Loucy (cell line): Measurements from ENCODE around the gene FBN1.

Source experiments
- H2AFZ ChIP-seq: fragments of 200-600 bp; sonication (generic); 2 replicates; pipeline ENCODE4 v1.6.0; 2016; ENCODE audit warnings: antibody characterized with exemption, mild to moderate bottlenecking, low read length, moderate library complexity
- H3F3A ChIP-seq: fragments of 200-600 bp; 2 replicates; pipeline ENCODE4 v1.6.0; 2016; ENCODE audit warnings: antibody characterized with exemption, low read depth, mild to moderate bottlenecking
- H3K27me3 ChIP-seq: fragments of 200-600 bp; sonication (generic); 2 replicates; pipeline ENCODE4 v1.6.1; 2014; ENCODE audit warnings: low read length, mild to moderate bottlenecking; ENCODE audit not compliant: insufficient read depth, poor library complexity, severe bottlenecking
- H3K36me3 ChIP-seq: fragments of 200-600 bp; sonication (generic); 2 replicates; pipeline ENCODE4 v1.6.1; 2016; ENCODE audit warnings: low read length; ENCODE audit not compliant: insufficient read depth
- H3K4me1 ChIP-seq: fragments of 200-600 bp; sonication (generic); 2 replicates; pipeline ENCODE4 v1.5.1; 2014; ENCODE audit warnings: low read length, mild to moderate bottlenecking; ENCODE audit not compliant: insufficient read depth, poor library complexity, severe bottlenecking
- H3K4me2 ChIP-seq: fragments of 200-600 bp; sonication (generic); 2 replicates; pipeline ENCODE4 v1.6.0; 2014; ENCODE audit warnings: antibody characterized with exemption, low read length, low read depth, mild to moderate bottlenecking; ENCODE audit not compliant: poor library complexity, severe bottlenecking
- H3K4me3 ChIP-seq: fragments of 200-600 bp; sonication (generic); 2 replicates; pipeline ENCODE4 v1.5.1; 2014; ENCODE audit warnings: low read length, mild to moderate bottlenecking, mixed read lengths; ENCODE audit not compliant: poor library complexity, severe bottlenecking
- H3K79me2 ChIP-seq: fragments of 200-600 bp; sonication (generic); 2 replicates; pipeline ENCODE4 v1.6.1; 2014; ENCODE audit warnings: low read length; ENCODE audit not compliant: insufficient read depth
- H3K9ac ChIP-seq: fragments of 200-600 bp; sonication (generic); 2 replicates; pipeline ENCODE4 v1.6.0; 2014; ENCODE audit warnings: mild to moderate bottlenecking, low read depth, low read length, moderate library complexity; ENCODE audit not compliant: poor library complexity, severe bottlenecking
- H3K9me2 ChIP-seq: fragments of 200-600 bp; sonication (generic); replicated peaks from 2 replicates; pipeline ENCODE4 v1.6.1; 2016; ENCODE audit warnings: low read depth, low read length, mixed read lengths
- H3K9me3 ChIP-seq: fragments of 200-600 bp; sonication (generic); 2 replicates; pipeline ENCODE4 v1.6.1; 2014; ENCODE audit warnings: mild to moderate bottlenecking, antibody characterized with exemption, low read length, low read depth; ENCODE audit not compliant: insufficient read depth
- H4K20me1 ChIP-seq: fragments of 200-600 bp; sonication (generic); 2 replicates; pipeline ENCODE4 v1.6.0; 2014; ENCODE audit warnings: antibody characterized with exemption, low read length, mild to moderate bottlenecking; ENCODE audit not compliant: insufficient read depth, poor library complexity, severe bottlenecking
- EZH2phosphoT487 ChIP-seq: fragments of 200-600 bp; IDR thresholded peaks from 2 replicates; pipeline ENCODE4 v1.6.1; 2018; ENCODE audit warnings: antibody characterized with exemption, mild to moderate bottlenecking, moderate library complexity, borderline replicate concordance
- TF ChIP-seq, protein P1 (sequence below): fragments of 200-600 bp; sonication (generic); conservative IDR thresholded peaks from 2 replicates; pipeline ENCODE4 v1.5.1; 2014; ENCODE audit warnings: mild to moderate bottlenecking, antibody characterized with exemption, low read length

The FBN1 gene

DNA sequence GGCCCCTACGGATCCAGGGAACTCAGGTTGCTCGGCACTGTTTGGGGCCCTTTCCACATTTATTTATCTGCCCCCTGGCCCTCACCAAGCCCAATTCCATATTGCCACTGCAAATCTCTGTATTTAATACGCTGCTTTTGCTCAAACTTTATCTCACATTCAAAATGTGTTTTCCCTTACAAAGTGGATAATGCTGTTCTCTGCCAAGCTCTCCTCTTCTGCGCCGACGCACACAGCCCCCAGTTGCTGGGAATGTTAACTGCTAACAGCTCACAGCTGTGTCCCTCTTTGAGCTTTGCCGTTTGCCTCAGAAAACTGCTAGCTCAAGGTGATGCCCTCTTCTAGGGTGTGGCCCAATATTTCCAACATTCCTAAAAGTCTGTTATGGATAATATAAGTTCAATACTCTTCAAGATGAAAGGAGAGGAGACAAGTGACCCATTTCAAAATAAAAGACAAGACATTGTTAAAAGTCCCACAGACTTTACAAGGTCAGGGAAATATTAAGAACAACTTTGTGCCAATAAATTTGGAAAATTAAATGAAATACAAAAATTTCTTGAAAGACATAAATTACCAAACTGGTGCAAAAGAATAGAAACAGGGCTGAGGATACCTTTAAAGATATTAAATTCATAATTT lies 12.6 kb upstream of the FBN1 start:
- no peak overlapping the region for H3K9ac ChIP-seq
- H3K9me2 ChIP-seq, result no peaks in the 10 kb centered on the region
- H4K20me1 ChIP-seq, result no peaks in the 10 kb centered on the region
- H3K9me3 ChIP-seq, result no peaks in the 10 kb centered on the region
- no peaks in the 10 kb centered on the region for H3K79me2 ChIP-seq
- H3K4me3 ChIP-seq, result no peak overlapping the region
- H3K36me3 ChIP-seq, result no peaks in the 10 kb centered on the region
- TF ChIP-seq, protein P1, sequence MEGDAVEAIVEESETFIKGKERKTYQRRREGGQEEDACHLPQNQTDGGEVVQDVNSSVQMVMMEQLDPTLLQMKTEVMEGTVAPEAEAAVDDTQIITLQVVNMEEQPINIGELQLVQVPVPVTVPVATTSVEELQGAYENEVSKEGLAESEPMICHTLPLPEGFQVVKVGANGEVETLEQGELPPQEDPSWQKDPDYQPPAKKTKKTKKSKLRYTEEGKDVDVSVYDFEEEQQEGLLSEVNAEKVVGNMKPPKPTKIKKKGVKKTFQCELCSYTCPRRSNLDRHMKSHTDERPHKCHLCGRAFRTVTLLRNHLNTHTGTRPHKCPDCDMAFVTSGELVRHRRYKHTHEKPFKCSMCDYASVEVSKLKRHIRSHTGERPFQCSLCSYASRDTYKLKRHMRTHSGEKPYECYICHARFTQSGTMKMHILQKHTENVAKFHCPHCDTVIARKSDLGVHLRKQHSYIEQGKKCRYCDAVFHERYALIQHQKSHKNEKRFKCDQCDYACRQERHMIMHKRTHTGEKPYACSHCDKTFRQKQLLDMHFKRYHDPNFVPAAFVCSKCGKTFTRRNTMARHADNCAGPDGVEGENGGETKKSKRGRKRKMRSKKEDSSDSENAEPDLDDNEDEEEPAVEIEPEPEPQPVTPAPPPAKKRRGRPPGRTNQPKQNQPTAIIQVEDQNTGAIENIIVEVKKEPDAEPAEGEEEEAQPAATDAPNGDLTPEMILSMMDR, result no peak
- no peak for TF ChIP-seq EZH2phosphoT487
- H3K4me2 ChIP-seq, result no peak overlapping the region
- H3F3A ChIP-seq, result no peaks in the 10 kb centered on the region
- H3K4me1 ChIP-seq, result no peaks in the 10 kb centered on the region
- H2AFZ ChIP-seq, result no peak overlapping the region
- no peaks in the 10 kb centered on the region for H3K27me3 ChIP-seq

DNA sequence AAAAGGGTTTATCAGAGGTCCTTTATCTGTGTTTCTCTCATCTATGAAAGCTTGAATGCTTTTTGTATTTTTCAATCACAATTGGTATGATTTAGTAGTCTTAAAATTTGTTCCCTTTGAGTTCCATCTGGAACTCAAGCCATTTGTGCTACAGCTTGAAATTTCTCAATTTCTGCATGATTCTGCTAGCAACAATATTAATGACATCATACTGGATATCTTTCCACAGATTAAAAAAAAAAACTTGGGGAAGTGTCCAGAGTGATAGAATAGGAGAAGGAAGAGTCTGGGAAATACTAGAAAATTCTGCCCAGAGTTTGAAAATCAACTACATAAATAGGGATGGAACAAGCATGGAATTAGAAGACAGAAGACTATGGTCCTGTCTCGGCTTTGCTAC lies 9.3 kb upstream of the FBN1 start:
- TF ChIP-seq, protein P1, result no peak
- no peak for TF ChIP-seq EZH2phosphoT487
- Histone ChIP-seq H3K79me2 (no peaks in the 10 kb centered on the region), H3K9me2 (no peaks in the 10 kb centered on the region), H3K27me3 (no peaks in the 10 kb centered on the region), H3K9me3 (no peaks in the 10 kb centered on the region), H2AFZ (no peak overlapping the region), H3K9ac (no peak overlapping the region), H3F3A (no peaks in the 10 kb centered on the region), H3K4me2 (no peak overlapping the region), H3K36me3 (no peaks in the 10 kb centered on the region), H4K20me1 (no peaks in the 10 kb centered on the region), H3K4me1 (no peaks in the 10 kb centered on the region), H3K4me3 (no peak overlapping the region)

GRCh38 chr15:48653913-48654670 lies 8.6 kb upstream of the FBN1 start:
- Histone ChIP-seq H3K36me3 (no peaks in the 10 kb centered on the region), H3K9me2 (no peaks in the 10 kb centered on the region), H3F3A (no peaks in the 10 kb centered on the region), H3K4me1 (no peaks in the 10 kb centered on the region), H4K20me1 (no peaks in the 10 kb centered on the region), H3K79me2 (no peaks in the 10 kb centered on the region), H3K4me2 (no peak overlapping the region), H3K9ac (no peak overlapping the region), H3K4me3 (no peak overlapping the region), H2AFZ (no peak overlapping the region), H3K27me3 (no peaks in the 10 kb centered on the region), H3K9me3 (no peaks in the 10 kb centered on the region)
- TF ChIP-seq, protein P1, result no peak
- no peak for TF ChIP-seq EZH2phosphoT487
